GM18511 (cell line): ENCODE results near the gene TIE1.

Source experiments
- ATAC-seq: cut with Tn5 transposase; IDR thresholded peaks from one replicate; pipeline ENCODE4 v1.9.1; 2021; ENCODE audit warnings: mild to moderate bottlenecking, moderate library complexity; ENCODE audit not compliant: unreplicated experiment

Gene TIE1

GRCh38 chr1:43292679-43293078, 8.1 kb upstream of the TIE1 start:
- ATAC-seq = no peak

- no peak for ATAC-seq
Measured at GRCh38 chr1:43293176-43293575, 7.6 kb upstream of the TIE1 start.

GRCh38 chr1:43293896-43294760, 6.7 kb upstream of the TIE1 start:
- no peak for ATAC-seq

- no peak for ATAC-seq
Measured at GRCh38 chr1:43294761-43295160, 6.0 kb upstream of the TIE1 start.

GRCh38 chr1:43296207-43296606, 4.6 kb upstream of the TIE1 start:
- ATAC-seq = no peak

GRCh38 chr1:43298055-43298454, 2.7 kb upstream of the TIE1 start:
- no peak for ATAC-seq

GRCh38 chr1:43299101-43299500, 1.7 kb upstream of the TIE1 start:
- no peak for ATAC-seq

GRCh38 chr1:43302201-43302600, 1.4 kb downstream of the TIE1 start:
- no peak for ATAC-seq

- no peak for ATAC-seq
Measured at GRCh38 chr1:43302721-43303470, 2.1 kb downstream of the TIE1 start.

GRCh38 chr1:43303471-43304313, 2.9 kb downstream of the TIE1 start:
- ATAC-seq = no peak

- ATAC-seq = no peak
Measured at GRCh38 chr1:43304314-43304681, 3.5 kb downstream of the TIE1 start.

- no peak for ATAC-seq
Measured at GRCh38 chr1:43304771-43305300, 4.1 kb downstream of the TIE1 start.

GRCh38 chr1:43305461-43305860, 4.7 kb downstream of the TIE1 start:
- no peak for ATAC-seq

- ATAC-seq = no peak
Measured at GRCh38 chr1:43305926-43306687, 5.3 kb downstream of the TIE1 start.

- ATAC-seq = no peak
Measured at GRCh38 chr1:43306688-43307457, 6.1 kb downstream of the TIE1 start.

GRCh38 chr1:43307458-43308158, 6.8 kb downstream of the TIE1 start:
- no peak for ATAC-seq

GRCh38 chr1:43308635-43309404, 8.0 kb downstream of the TIE1 start:
- no peak for ATAC-seq

- ATAC-seq = no peak
Measured at GRCh38 chr1:43309405-43310025, 8.7 kb downstream of the TIE1 start.
